H1 (cell line): Measurements from ENCODE around the gene MRPS24. TPM values are rescaled to one million over a fixed set of nuclear protein-coding genes. Genes with fewer than 3 reads are reported as not detected.

ENCODE experiments used
- CTCF ChIA-PET: fragments of 300-600 bp; sonication (Branson Sonifier 250); formaldehyde crosslinking; loops from one replicate; lab custom pipeline; 2021; ENCODE audit not compliant: partially characterized antibody; lab: Charles Lee
- POLR2A ChIA-PET: fragments of 300-600 bp; sonication (Branson Sonifier 250); formaldehyde crosslinking; loops from one replicate; lab custom pipeline; 2021; ENCODE audit warnings: inconsistent platforms; ENCODE audit not compliant: partially characterized antibody; lab: Charles Lee
- DNase-seq, 2 experiments: peaks; one replicate each; pipeline versions ENCODE4 v3.0.0 to v3.0.0-alpha.2; 2010 to 2022; ENCODE audit warnings: low spot score in 2 of 2, low read depth in 1 of 2, mixed read lengths in 1 of 2
- FAIRE-seq: peaks from 2 replicates; lab custom pipeline; 2011; peaks lifted over from hg19 to GRCh38; lab: Jason Lieb, UNC
- H2AFZ ChIP-seq: 2 replicates; pipeline ENCODE4 v1.8.1; 2012; ENCODE audit warnings: low read length, inconsistent platforms
- H2AK5ac ChIP-seq: 2 replicates; pipeline ENCODE4 v1.6.1; 2013; ENCODE audit warnings: low read depth, low read length
- H2BK120ac ChIP-seq: replicated peaks from 2 replicates; pipeline ENCODE3; 2013; ENCODE audit warnings: low read depth, low read length, inconsistent platforms
- H2BK12ac ChIP-seq: 2 replicates; pipeline ENCODE4 v1.6.1; 2013; ENCODE audit warnings: low read depth, low read length
- H2BK15ac ChIP-seq: 2 replicates; pipeline ENCODE4 v1.6.1; 2013; ENCODE audit warnings: low read length
- H2BK20ac ChIP-seq: 2 replicates; pipeline ENCODE4 v1.6.1; 2013; ENCODE audit warnings: low read length
- H2BK5ac ChIP-seq: 2 replicates; pipeline ENCODE4 v1.6.1; 2013; ENCODE audit warnings: low read depth, low read length
- H3K14ac ChIP-seq: 2 replicates; pipeline ENCODE4 v1.6.1; 2013; ENCODE audit warnings: inconsistent platforms; ENCODE audit not compliant: insufficient read length
- H3K18ac ChIP-seq: 2 replicates; pipeline ENCODE4 v1.6.1; 2013; ENCODE audit warnings: low read length; ENCODE audit errors: extremely low read depth
- H3K23ac ChIP-seq: 2 replicates; pipeline ENCODE4 v1.6.1; 2013; ENCODE audit warnings: inconsistent platforms; ENCODE audit not compliant: insufficient read length
- H3K23me2 ChIP-seq: 2 replicates; pipeline ENCODE4 v1.6.1; 2013; ENCODE audit warnings: low read depth, low read length
- H3K27ac ChIP-seq: 2 replicates; pipeline ENCODE4 v1.6.1; 2011; ENCODE audit warnings: low read depth, low read length, inconsistent platforms
- H3K27me3 ChIP-seq, 4 experiments: replicated peaks in 1 of 4; 1 replicate in 1 of 4; 2 replicates in 3 of 4; pipeline versions ENCODE4 v1.6.1 to v1.8.1; 2011 to 2013; ENCODE audit warnings: low read length in 3 of 4, mild to moderate bottlenecking in 3 of 4, inconsistent platforms in 2 of 4, mixed read lengths in 2 of 4, moderate library complexity in 1 of 4; ENCODE audit not compliant: control insufficient read depth in 3 of 4, insufficient read depth in 3 of 4; ENCODE audit errors: extremely low read depth in 1 of 4
- H3K36me3 ChIP-seq, 4 experiments: 2 replicates each; pipeline versions ENCODE4 v1.6.1 to v1.8.1; 2011 to 2013; ENCODE audit warnings: mild to moderate bottlenecking in 4 of 4, low read length in 3 of 4, moderate library complexity in 2 of 4, control low read depth in 1 of 4, inconsistent platforms in 1 of 4; ENCODE audit not compliant: insufficient read depth in 4 of 4, control insufficient read depth in 2 of 4
- H3K4ac ChIP-seq: replicated peaks from 2 replicates; pipeline ENCODE3; 2013; ENCODE audit warnings: low read length, low read depth, mixed read lengths, inconsistent platforms; ENCODE audit not compliant: insufficient read length
- H3K4me1 ChIP-seq, 4 experiments: replicated peaks in 1 of 4; 1 replicate in 1 of 4; 2 replicates in 3 of 4; pipeline versions ENCODE4 v1.6.1 to v1.8.1; 2011 to 2013; ENCODE audit warnings: low read length in 3 of 4, inconsistent platforms in 2 of 4, mixed read lengths in 1 of 4; ENCODE audit not compliant: insufficient read depth in 4 of 4, control insufficient read depth in 3 of 4
- H3K4me2 ChIP-seq, 2 experiments: 2 replicates each; pipeline versions ENCODE4 v1.6.1 to v1.8.1; 2011 to 2013; ENCODE audit warnings: low read depth in 2 of 2, low read length in 2 of 2, control low read depth in 1 of 2, inconsistent platforms in 1 of 2, mild to moderate bottlenecking in 1 of 2; ENCODE audit not compliant: insufficient read depth in 1 of 2
- H3K4me3 ChIP-seq, 4 experiments: fragments of 200-600, 300-600 bp in 1 of 4; sonication (generic), shearing (Covaris generic), sonication (Bioruptor Twin) in 1 of 4; 2 replicates each; pipeline versions ENCODE4 v1.5.1 to v1.8.1; 2011 to 2016; ENCODE audit warnings: low read length in 4 of 4, low read depth in 3 of 4, control low read depth in 2 of 4, inconsistent platforms in 2 of 4, mild to moderate bottlenecking in 2 of 4, mixed read lengths in 1 of 4, moderate library complexity in 1 of 4; ENCODE audit not compliant: insufficient read depth in 2 of 4; ENCODE audit errors: extremely low read depth in 1 of 4
- H3K56ac ChIP-seq: replicated peaks from 2 replicates; pipeline ENCODE3; 2013; ENCODE audit warnings: low read depth, mild to moderate bottlenecking, mixed read lengths, low read length, inconsistent platforms; ENCODE audit not compliant: insufficient read length
- H3K79me1 ChIP-seq: 2 replicates; pipeline ENCODE4 v1.6.1; 2013; ENCODE audit warnings: low read depth, low read length, control low read depth
- H3K79me2 ChIP-seq, 2 experiments: 2 replicates each; pipeline versions ENCODE4 v1.6.1 to v1.8.1; 2012 to 2013; ENCODE audit warnings: low read length in 2 of 2, mild to moderate bottlenecking in 2 of 2, inconsistent platforms in 1 of 2; ENCODE audit not compliant: insufficient read depth in 2 of 2, control insufficient read depth in 1 of 2
- H3K9ac ChIP-seq, 4 experiments: replicated peaks in 1 of 4; 1 replicate in 1 of 4; 2 replicates in 3 of 4; pipeline versions ENCODE4 v1.6.1 to v1.8.1; 2011 to 2013; ENCODE audit warnings: low read depth in 3 of 4, low read length in 3 of 4, control low read depth in 2 of 4, mild to moderate bottlenecking in 2 of 4, moderate library complexity in 2 of 4, inconsistent platforms in 1 of 4; ENCODE audit errors: extremely low read depth in 1 of 4
- H3K9me3 ChIP-seq, 2 experiments: 2 replicates each; pipeline versions ENCODE4 v1.6.1 to v1.8.1; 2012 to 2013; ENCODE audit warnings: mild to moderate bottlenecking in 2 of 2, moderate library complexity in 2 of 2, control low read depth in 1 of 2, inconsistent platforms in 1 of 2, low read depth in 1 of 2, low read length in 1 of 2, mixed read lengths in 1 of 2; ENCODE audit not compliant: insufficient read depth in 2 of 2
- H4K20me1 ChIP-seq, 2 experiments: replicated peaks in 1 of 2; 2 replicates each; pipeline versions ENCODE3 to v1.8.1; 2011 to 2013; ENCODE audit warnings: inconsistent platforms in 2 of 2, low read length in 2 of 2, mild to moderate bottlenecking in 1 of 2; ENCODE audit not compliant: insufficient read depth in 2 of 2, control insufficient read depth in 1 of 2
- H4K5ac ChIP-seq: 2 replicates; pipeline ENCODE4 v1.6.1; 2013; ENCODE audit warnings: low read length, low read depth, mixed read lengths, inconsistent platforms; ENCODE audit not compliant: insufficient read length
- H4K8ac ChIP-seq: 2 replicates; pipeline ENCODE4 v1.8.0; 2013; ENCODE audit warnings: mild to moderate bottlenecking, moderate library complexity, low read length, inconsistent platforms; ENCODE audit not compliant: insufficient read depth; ENCODE audit errors: extremely low read depth
- H4K91ac ChIP-seq: replicated peaks from 2 replicates; pipeline ENCODE3; 2013; ENCODE audit warnings: low read length, mixed read lengths, inconsistent platforms; ENCODE audit not compliant: insufficient read length
- BRCA1 ChIP-seq: IDR thresholded peaks from 2 replicates; pipeline ENCODE4 v1.6.1; 2012; ENCODE audit warnings: low read depth, low read length, improper control_type of control experiment
- CTBP2 ChIP-seq: IDR thresholded peaks from 2 replicates; pipeline ENCODE4 v1.7.0; 2011; ENCODE audit warnings: borderline replicate concordance, mild to moderate bottlenecking, moderate library complexity, mixed read lengths, low read length; ENCODE audit not compliant: insufficient read depth, insufficient read length
- KDM4A ChIP-seq: IDR thresholded peaks from one replicate; pipeline ENCODE4 v1.7.1; 2012; ENCODE audit warnings: low read depth, mild to moderate bottlenecking, moderate library complexity, low read length, inconsistent platforms; ENCODE audit not compliant: severe bottlenecking
- MAFK ChIP-seq: IDR thresholded peaks from 2 replicates; pipeline ENCODE4 v1.6.1; 2012; ENCODE audit warnings: low read depth, mild to moderate bottlenecking, improper control_type of control experiment, low read length
- POLR2A ChIP-seq, 2 experiments: IDR thresholded peaks; 1 replicate in 1 of 2; 2 replicates in 1 of 2; pipeline ENCODE4 v1.6.1; 2011; ENCODE audit warnings: low read depth in 2 of 2, low read length in 2 of 2, mild to moderate bottlenecking in 2 of 2; ENCODE audit errors: control extremely low read depth in 1 of 2
- RAD21 ChIP-seq, 2 experiments: IDR thresholded peaks in 1 of 2; conservative IDR thresholded peaks in 1 of 2; 2 replicates each; pipeline ENCODE4 v1.6.1; 2011; ENCODE audit warnings: low read depth in 2 of 2, low read length in 2 of 2, improper control_type of control experiment in 1 of 2, inconsistent platforms in 1 of 2, mild to moderate bottlenecking in 1 of 2, moderate library complexity in 1 of 2
- SP1 ChIP-seq: IDR thresholded peaks from 2 replicates; pipeline ENCODE4 v1.6.1; 2011; ENCODE audit warnings: low read depth, low read length
- TAF1 ChIP-seq: IDR thresholded peaks from 2 replicates; pipeline ENCODE4 v1.6.1; 2011; ENCODE audit warnings: mild to moderate bottlenecking, low read depth, low read length
- USF2 ChIP-seq: IDR thresholded peaks from 2 replicates; pipeline ENCODE4 v1.6.1; 2011; ENCODE audit warnings: low read length, improper control_type of control experiment
- YY1 ChIP-seq: IDR thresholded peaks from 2 replicates; pipeline ENCODE4 v1.6.1; 2011; ENCODE audit warnings: low read depth, mild to moderate bottlenecking, low read length
- WGBS, 2 experiments: shearing (Covaris generic) in 1 of 2; methylation state at CpG; one replicate each; pipeline versions ENCODE4 v1.1.6 to v1.1.7; 2013 to 2015; ENCODE audit warnings: low lambda C conversion rate in 2 of 2, mixed read lengths in 2 of 2, inconsistent platforms in 1 of 2, low coverage in 1 of 2, missing lambda C conversion rate in 1 of 2; ENCODE audit not compliant: insufficient replicate concordance in 2 of 2, insufficient coverage in 1 of 2, insufficient read length in 1 of 2; ENCODE audit errors: extremely low coverage in 1 of 2, missing lambda C conversion rate in 1 of 2; 5-methylcytosine and 5-hydroxymethylcytosine counted together
- polyA plus RNA-seq, 7 experiments: library from polyadenylated mRNA; depleted of rRNA in 3 of 7; stranded (reverse) in 5 of 7; unstranded in 2 of 7; fragments of >200 nt in 5 of 7; fragments of 200-250 nt in 2 of 7; gene quantifications; 1 replicate in 5 of 7; 2 replicates in 1 of 7; 4 replicates in 1 of 7; pipeline versions ENCODE4 v1.2.1 to v1.2.3, GENCODE V29; 2011 to 2013; ENCODE audit warnings: missing spikeins in 2 of 7, mixed read lengths in 2 of 7
- total RNA-seq: library from RNA; stranded (reverse); fragmentation: NEBNext Ultra II Directional; extraction: Animal tissue kit (Norgen Biotek cat#: 25700); gene quantifications from 2 replicates; pipeline ENCODE4 v1.2.1, GENCODE V29; 2021
- TF ChIP-seq, protein P1 (sequence below): IDR thresholded peaks from 2 replicates; pipeline ENCODE4 v1.6.1; 2012; ENCODE audit warnings: inconsistent platforms

MRPS24 gene
- total and polyA plus RNA-seq, 2 of the 8 experiments (the other 6 are each of a cell fraction or from before 2014, with no cell fraction given) = 133 to 347 TPM

DNA sequence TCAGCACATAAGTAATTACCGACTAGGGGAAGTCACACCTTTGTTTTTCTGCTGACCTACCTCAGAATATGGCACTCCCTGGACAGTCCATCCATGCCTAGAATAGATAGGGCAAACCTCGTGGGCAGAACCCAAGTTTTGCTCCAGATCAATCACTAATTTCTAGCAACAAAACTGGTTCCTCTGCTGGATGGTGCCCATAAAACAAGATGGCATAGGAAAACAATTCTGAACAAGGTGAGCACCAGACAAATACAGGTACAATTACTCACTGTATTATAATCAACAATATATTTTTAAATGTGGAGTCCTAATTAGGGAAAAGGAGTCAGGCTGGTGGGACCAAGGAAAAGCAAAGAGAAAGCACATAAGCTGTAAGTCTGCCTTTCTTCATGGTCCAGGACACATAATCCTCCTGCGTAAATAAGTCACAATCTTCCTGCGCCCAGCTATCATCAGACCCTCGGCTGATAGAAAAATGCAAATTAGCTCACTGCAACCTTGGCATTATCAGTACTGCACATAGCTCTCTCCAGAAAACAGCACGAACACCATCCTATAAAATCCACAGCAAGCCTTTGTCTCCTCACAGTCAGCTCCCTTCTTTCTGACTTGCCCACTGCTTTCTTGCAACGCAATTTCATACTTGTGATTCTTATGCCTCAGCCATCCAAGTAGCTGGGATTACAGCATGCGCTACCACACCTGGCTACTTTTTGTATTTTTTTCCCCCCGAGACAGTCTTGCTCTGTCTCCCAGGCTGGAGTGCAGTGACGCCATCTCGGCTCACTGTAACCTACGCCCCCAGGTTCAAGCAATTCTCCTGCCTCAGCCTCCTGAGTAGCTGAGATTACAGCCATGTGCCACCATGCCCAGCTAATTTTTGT is 22.0 kb upstream of the MRPS24 start:
- Histone ChIP-seq H2BK5ac (no peak overlapping the region), H3K23ac (no peak overlapping the region), H2BK120ac (no peak overlapping the region), H2AFZ (no peak overlapping the region), H3K79me2 (peaks cover 0 to 26% of the 10 kb centered on the region in 2 experiments; a peak in 2 of 4 replicates), H4K20me1 (peaks cover 0 to 5% of the 10 kb centered on the region in 2 experiments), H3K9ac (no peak overlapping the region), H3K4me1 (no peaks in the 10 kb centered on the region), H3K36me3 (no peaks in the 10 kb centered on the region), H2AK5ac (no peak overlapping the region), H4K8ac (no peak overlapping the region), H4K91ac (no peak overlapping the region), H3K23me2 (no peaks in the 10 kb centered on the region), H3K27me3 (no peaks in the 10 kb centered on the region), H3K27ac (no peak overlapping the region), H3K56ac (no peak overlapping the region), H3K4me3 (no peak overlapping the region), H3K79me1 (no peaks in the 10 kb centered on the region; the same call in 1 of the 2 replicates), H3K4ac (no peak overlapping the region), H3K14ac (no peak overlapping the region), H3K18ac (no peak overlapping the region), H2BK20ac (no peak overlapping the region), H4K5ac (no peak overlapping the region), H2BK15ac (no peak overlapping the region), H2BK12ac (no peak overlapping the region), H3K9me3 (no peaks in the 10 kb centered on the region), H3K4me2 (no peak overlapping the region)
- CTCF ChIA-PET = no interaction called here
- FAIRE-seq (no peak), DNase-seq (no peak)
- WGBS, 2 experiments = 94% methylated on average over 12 of the region's 12 CpGs; no CpG with 5 or more reads in 1 of the 2 experiments
- POLR2A ChIA-PET = no interaction called here
- no peak for TF ChIP-seq RAD21 (IDR thresholded peaks at IDR 0.05 in 1 of 2, conservative IDR thresholded peaks at IDR 0.05 in 1 of 2; ENCODE audit: low read depth in 2 of 2, low read length in 2 of 2)
- no peak for TF ChIP-seq YY1
- no peak for TF ChIP-seq TAF1
- TF ChIP-seq BRCA1 = no peak
- TF ChIP-seq POLR2A (IDR thresholded peaks at IDR 0.05; ENCODE audit: control extremely low read depth in 1 of 2, low read depth in 2 of 2, low read length in 2 of 2) = no peak
- no peak for TF ChIP-seq SP1
- no peak for TF ChIP-seq CTBP2
- TF ChIP-seq KDM4A = no peak
- no peak for TF ChIP-seq USF2
- TF ChIP-seq MAFK = no peak
- TF ChIP-seq, protein P1, sequence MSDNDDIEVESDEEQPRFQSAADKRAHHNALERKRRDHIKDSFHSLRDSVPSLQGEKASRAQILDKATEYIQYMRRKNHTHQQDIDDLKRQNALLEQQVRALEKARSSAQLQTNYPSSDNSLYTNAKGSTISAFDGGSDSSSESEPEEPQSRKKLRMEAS = no peak
